ENCODE data around the gene ST6GALNAC5.

DNA sequence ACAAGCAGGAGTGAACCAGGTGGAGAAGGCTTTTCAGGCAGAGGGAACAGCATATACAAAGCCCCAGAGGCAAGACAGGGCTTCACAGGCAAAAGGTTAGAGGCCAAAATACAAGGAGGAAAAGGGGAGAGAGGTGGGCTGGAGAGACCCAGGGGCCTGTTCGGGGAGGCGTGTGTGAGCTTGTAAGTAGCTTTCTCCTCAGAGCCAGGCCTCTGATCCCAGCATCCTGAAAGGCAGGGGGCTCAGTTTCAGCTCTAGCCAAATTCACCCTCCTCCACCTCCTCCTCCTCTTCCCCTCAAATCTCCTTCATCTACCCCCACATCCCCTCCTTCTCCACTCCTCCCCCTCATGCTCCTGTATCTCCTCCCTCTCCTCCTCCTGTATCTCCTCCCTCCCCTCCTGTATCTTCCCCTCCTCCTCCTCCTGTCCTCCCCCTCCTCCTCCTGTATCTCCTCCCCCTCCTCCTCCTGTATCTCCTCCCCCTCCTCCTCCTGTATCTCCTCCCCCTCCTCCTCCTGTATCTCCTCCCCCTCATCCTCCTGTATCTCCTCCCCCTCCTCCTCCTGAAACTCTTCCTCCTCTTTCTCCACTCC is 148.6 kb downstream of the ST6GALNAC5 start:
- TF ChIP-seq, protein P1, sequence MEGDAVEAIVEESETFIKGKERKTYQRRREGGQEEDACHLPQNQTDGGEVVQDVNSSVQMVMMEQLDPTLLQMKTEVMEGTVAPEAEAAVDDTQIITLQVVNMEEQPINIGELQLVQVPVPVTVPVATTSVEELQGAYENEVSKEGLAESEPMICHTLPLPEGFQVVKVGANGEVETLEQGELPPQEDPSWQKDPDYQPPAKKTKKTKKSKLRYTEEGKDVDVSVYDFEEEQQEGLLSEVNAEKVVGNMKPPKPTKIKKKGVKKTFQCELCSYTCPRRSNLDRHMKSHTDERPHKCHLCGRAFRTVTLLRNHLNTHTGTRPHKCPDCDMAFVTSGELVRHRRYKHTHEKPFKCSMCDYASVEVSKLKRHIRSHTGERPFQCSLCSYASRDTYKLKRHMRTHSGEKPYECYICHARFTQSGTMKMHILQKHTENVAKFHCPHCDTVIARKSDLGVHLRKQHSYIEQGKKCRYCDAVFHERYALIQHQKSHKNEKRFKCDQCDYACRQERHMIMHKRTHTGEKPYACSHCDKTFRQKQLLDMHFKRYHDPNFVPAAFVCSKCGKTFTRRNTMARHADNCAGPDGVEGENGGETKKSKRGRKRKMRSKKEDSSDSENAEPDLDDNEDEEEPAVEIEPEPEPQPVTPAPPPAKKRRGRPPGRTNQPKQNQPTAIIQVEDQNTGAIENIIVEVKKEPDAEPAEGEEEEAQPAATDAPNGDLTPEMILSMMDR (conservative IDR thresholded peaks at IDR 0.05 in 1 of 2, IDR thresholded peaks at IDR 0.05 in 1 of 2; ENCODE audit: extremely low read depth in 1 of 2, insufficient read depth in 1 of 2, low read depth in 1 of 2, low read length in 2 of 2), result no peak
- TF ChIP-seq EZH2 (IDR thresholded peaks at IDR 0.05; ENCODE audit: borderline replicate concordance, low read length), result no peak

Data from mammary epithelial cell (primary cell).